H9 (cell line): Measurements from ENCODE around the gene KIF26A. TPM values are rescaled to one million over a fixed set of nuclear protein-coding genes. Genes with fewer than 3 reads are reported as not detected.

Experiments used
- DNase-seq: peaks from one replicate; pipeline ENCODE4 v3.0.0-alpha.2; 2017
- H2AFZ ChIP-seq: one replicate; pipeline ENCODE4 v1.6.1; 2013; ENCODE audit warnings: mild to moderate bottlenecking, low read length, control low read depth, moderate library complexity
- H2AK5ac ChIP-seq: 2 replicates; pipeline ENCODE4 v1.6.1; 2013; ENCODE audit warnings: low read length, control low read depth, mixed read lengths; ENCODE audit not compliant: insufficient read length
- H2BK120ac ChIP-seq: one replicate; pipeline ENCODE4 v1.6.1; 2013; ENCODE audit warnings: low read depth, mild to moderate bottlenecking, low read length, control low read depth, inconsistent platforms; ENCODE audit not compliant: poor library complexity, severe bottlenecking
- H2BK12ac ChIP-seq: 2 replicates; pipeline ENCODE4 v1.6.1; 2013; ENCODE audit warnings: low read length, control low read depth, mixed read lengths, low read depth; ENCODE audit not compliant: insufficient read length
- H2BK15ac ChIP-seq: 2 replicates; pipeline ENCODE4 v1.6.1; 2013; ENCODE audit warnings: low read depth, low read length, control low read depth
- H2BK20ac ChIP-seq: one replicate; pipeline ENCODE4 v1.6.1; 2013; ENCODE audit warnings: low read depth, mild to moderate bottlenecking, low read length, control low read depth, inconsistent platforms; ENCODE audit not compliant: poor library complexity, severe bottlenecking
- H2BK5ac ChIP-seq: 2 replicates; pipeline ENCODE4 v1.6.1; 2013; ENCODE audit warnings: low read length, control low read depth, mixed read lengths; ENCODE audit not compliant: insufficient read length
- H3K14ac ChIP-seq: 2 replicates; pipeline ENCODE4 v1.6.1; 2013; ENCODE audit warnings: low read length, control low read depth; ENCODE audit not compliant: insufficient read depth
- H3K18ac ChIP-seq: 2 replicates; pipeline ENCODE4 v1.6.1; 2013; ENCODE audit warnings: low read depth, mild to moderate bottlenecking, mixed read lengths, low read length, control low read depth; ENCODE audit not compliant: insufficient read length
- H3K23ac ChIP-seq: 2 replicates; pipeline ENCODE4 v1.6.1; 2013; ENCODE audit warnings: low read length, control low read depth, mixed read lengths, low read depth; ENCODE audit not compliant: insufficient read length
- H3K23me2 ChIP-seq: 2 replicates; pipeline ENCODE4 v1.6.1; 2013; ENCODE audit warnings: low read depth, mild to moderate bottlenecking, mixed read lengths, low read length, control low read depth; ENCODE audit not compliant: insufficient read length, poor library complexity, severe bottlenecking
- H3K27ac ChIP-seq: 2 replicates; pipeline ENCODE4 v1.5.1; 2013; ENCODE audit warnings: low read length, control low read depth, mixed read lengths, low read depth; ENCODE audit not compliant: insufficient read length
- H3K27me3 ChIP-seq: 2 replicates; pipeline ENCODE4 v1.6.1; 2013; ENCODE audit warnings: low read length, control low read depth, inconsistent platforms; ENCODE audit not compliant: insufficient read depth
- H3K4ac ChIP-seq: 2 replicates; pipeline ENCODE4 v1.6.1; 2013; ENCODE audit warnings: low read depth, mild to moderate bottlenecking, control low read depth, inconsistent platforms, low read length, moderate library complexity
- H3K4me1 ChIP-seq: 2 replicates; pipeline ENCODE4 v1.6.1; 2013; ENCODE audit warnings: low read length, control low read depth, inconsistent platforms; ENCODE audit not compliant: insufficient read depth
- H3K4me2 ChIP-seq: 2 replicates; pipeline ENCODE4 v1.6.1; 2013; ENCODE audit warnings: low read length, control low read depth, mixed read lengths; ENCODE audit not compliant: insufficient read length, insufficient read depth
- H3K56ac ChIP-seq: 2 replicates; pipeline ENCODE4 v1.6.1; 2013; ENCODE audit warnings: low read depth, mild to moderate bottlenecking, mixed read lengths, low read length, control low read depth; ENCODE audit not compliant: insufficient read length
- H3K79me1 ChIP-seq: 2 replicates; pipeline ENCODE4 v1.6.1; 2013; ENCODE audit warnings: low read depth, mild to moderate bottlenecking, moderate library complexity, low read length, control low read depth, inconsistent platforms; ENCODE audit not compliant: insufficient read depth, poor library complexity, severe bottlenecking
- H3K79me2 ChIP-seq: 2 replicates; pipeline ENCODE4 v1.6.1; 2013; ENCODE audit warnings: low read length, control low read depth, inconsistent platforms; ENCODE audit not compliant: insufficient read depth
- H3K9ac ChIP-seq: 2 replicates; pipeline ENCODE4 v1.6.1; 2013; ENCODE audit warnings: low read length, control low read depth, mixed read lengths; ENCODE audit not compliant: insufficient read length; ENCODE audit errors: extremely low read depth
- H3K9me3 ChIP-seq: one replicate; pipeline ENCODE4 v1.6.1; 2013; ENCODE audit warnings: low read depth, low read length, inconsistent platforms; ENCODE audit not compliant: control insufficient read depth
- H3T11ph ChIP-seq: one replicate; pipeline ENCODE4 v1.6.1; 2013; ENCODE audit warnings: mild to moderate bottlenecking, low read length, control low read depth, inconsistent platforms
- H4K20me1 ChIP-seq: one replicate; pipeline ENCODE4 v1.6.1; 2013; ENCODE audit not compliant: control insufficient read depth, insufficient read length, insufficient read depth
- H4K5ac ChIP-seq: 2 replicates; pipeline ENCODE4 v1.6.1; 2013; ENCODE audit warnings: low read depth, mild to moderate bottlenecking, mixed read lengths, low read length, control low read depth; ENCODE audit not compliant: insufficient read length
- H4K8ac ChIP-seq: replicated peaks from 2 replicates; pipeline ENCODE4 v1.6.1; 2013; ENCODE audit warnings: low read length, control low read depth, mixed read lengths, low read depth; ENCODE audit not compliant: insufficient read length
- H4K91ac ChIP-seq: 2 replicates; pipeline ENCODE4 v1.6.1; 2013; ENCODE audit warnings: low read depth, mild to moderate bottlenecking, moderate library complexity, mixed read lengths, low read length, control low read depth; ENCODE audit not compliant: insufficient read length
- H3K27ac Mint-ChIP-seq, 3 experiments: 2 replicates in 2 of 3; 3 replicates in 1 of 3; pipeline ENCODE4 v1.8.0; 2020 to 2021; ENCODE audit warnings: mixed read lengths in 3 of 3, mild to moderate bottlenecking in 1 of 3, moderate library complexity in 1 of 3
- H3K27me3 Mint-ChIP-seq: 2 replicates; pipeline ENCODE4 v1.8.0; 2021; ENCODE audit warnings: low read depth, mild to moderate bottlenecking, moderate library complexity, mixed read lengths
- H3K36me3 Mint-ChIP-seq, 3 experiments: 2 replicates in 2 of 3; 3 replicates in 1 of 3; pipeline ENCODE4 v1.8.0; 2020 to 2021; ENCODE audit warnings: low read depth in 3 of 3, mixed read lengths in 3 of 3; ENCODE audit not compliant: insufficient read depth in 1 of 3
- H3K4me1 Mint-ChIP-seq, 2 experiments: 2 replicates each; pipeline ENCODE4 v1.8.0; 2020; ENCODE audit warnings: mixed read lengths in 2 of 2
- H3K4me3 Mint-ChIP-seq, 2 experiments: 2 replicates in 1 of 2; 3 replicates in 1 of 2; pipeline ENCODE4 v1.8.0; 2020 to 2021; ENCODE audit warnings: mild to moderate bottlenecking in 2 of 2, mixed read lengths in 2 of 2, moderate library complexity in 1 of 2
- H3K9me3 Mint-ChIP-seq, 2 experiments: 2 replicates in 1 of 2; 3 replicates in 1 of 2; pipeline ENCODE4 v1.8.0; 2020; ENCODE audit warnings: mild to moderate bottlenecking in 2 of 2, mixed read lengths in 2 of 2, moderate library complexity in 1 of 2
- WGBS: extraction: QIAGEN DNeasy Blood & Tissue Kit; methylation state at CpG from one replicate; pipeline ENCODE4 v1.1.7; 2013; ENCODE audit warnings: missing lambda C conversion rate, low lambda C conversion rate, mixed read lengths; ENCODE audit not compliant: insufficient read length; ENCODE audit errors: extremely low coverage; 5-methylcytosine and 5-hydroxymethylcytosine counted together
- total RNA-seq: library from RNA; stranded (reverse); gene quantifications from 2 replicates; pipeline ENCODE4 v1.2.1, GENCODE V29; 2021
- TF ChIP-seq, protein P1 (sequence below): fragments of 200-600 bp; sonication (generic); conservative IDR thresholded peaks from 3 replicates; pipeline ENCODE4 v1.8.0; 2021; ENCODE audit warnings: antibody characterized with exemption, mild to moderate bottlenecking

The KIF26A gene
- total RNA-seq, 1 experiment from 2014 or later = 44.2 TPM

DNA sequence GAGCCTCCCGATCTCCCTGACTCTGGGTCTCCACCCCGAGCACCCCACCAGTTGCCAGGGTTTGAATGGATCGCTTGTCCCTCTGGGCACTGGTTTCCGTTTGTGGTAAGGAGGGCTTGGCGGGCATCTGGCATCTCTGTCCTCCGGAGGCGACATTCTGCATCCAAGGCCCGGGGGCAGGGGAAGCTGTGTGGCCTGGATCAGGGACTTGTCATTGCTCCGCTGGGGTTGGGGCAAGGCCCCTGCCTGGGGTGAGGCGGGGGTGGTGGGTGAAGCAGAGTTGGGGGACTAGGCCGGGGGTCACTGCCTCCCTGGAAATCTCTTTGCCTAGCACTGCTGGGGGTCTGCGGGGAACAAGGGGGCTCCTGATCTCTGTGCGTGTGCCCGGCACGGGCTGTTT lies 30.2 kb downstream of the KIF26A start:
- Histone ChIP-seq H3K18ac (no peak overlapping the region), H3K4ac (no peak overlapping the region), H4K20me1 (no peaks in the 10 kb centered on the region), H2BK5ac (no peak overlapping the region), H3T11ph (no peak overlapping the region), H4K5ac (no peak overlapping the region), H2BK15ac (no peak overlapping the region), H2BK120ac (no peak overlapping the region), H3K23me2 (no peaks in the 10 kb centered on the region), H4K8ac (no peak overlapping the region), H3K79me1 (no peaks in the 10 kb centered on the region), H4K91ac (no peak overlapping the region), H3K9me3 (no peaks in the 10 kb centered on the region), H3K27ac (no peak overlapping the region), H3K27me3 (no peaks in the 10 kb centered on the region), H2AK5ac (no peak overlapping the region), H3K14ac (0 out of 2 replicates have a peak overlapping the region, but pooled peaks have one; percentile 17), H2BK20ac (no peak overlapping the region), H3K4me2 (no peak overlapping the region), H3K79me2 (no peaks in the 10 kb centered on the region; the same call in 1 of the 2 replicates), H3K9ac (no peak overlapping the region), H3K23ac (no peak overlapping the region), H3K4me1 (peaks cover 4% of the 10 kb centered on the region; the same call in 1 of the 2 replicates), H2BK12ac (no peak overlapping the region), H3K56ac (no peak overlapping the region), H2AFZ (no peak overlapping the region)
- DNase-seq = no peak
- H3K27me3 Mint-ChIP-seq = no peaks in the 10 kb centered on the region; the same call in 1 of the 2 replicates
- TF ChIP-seq, protein P1, sequence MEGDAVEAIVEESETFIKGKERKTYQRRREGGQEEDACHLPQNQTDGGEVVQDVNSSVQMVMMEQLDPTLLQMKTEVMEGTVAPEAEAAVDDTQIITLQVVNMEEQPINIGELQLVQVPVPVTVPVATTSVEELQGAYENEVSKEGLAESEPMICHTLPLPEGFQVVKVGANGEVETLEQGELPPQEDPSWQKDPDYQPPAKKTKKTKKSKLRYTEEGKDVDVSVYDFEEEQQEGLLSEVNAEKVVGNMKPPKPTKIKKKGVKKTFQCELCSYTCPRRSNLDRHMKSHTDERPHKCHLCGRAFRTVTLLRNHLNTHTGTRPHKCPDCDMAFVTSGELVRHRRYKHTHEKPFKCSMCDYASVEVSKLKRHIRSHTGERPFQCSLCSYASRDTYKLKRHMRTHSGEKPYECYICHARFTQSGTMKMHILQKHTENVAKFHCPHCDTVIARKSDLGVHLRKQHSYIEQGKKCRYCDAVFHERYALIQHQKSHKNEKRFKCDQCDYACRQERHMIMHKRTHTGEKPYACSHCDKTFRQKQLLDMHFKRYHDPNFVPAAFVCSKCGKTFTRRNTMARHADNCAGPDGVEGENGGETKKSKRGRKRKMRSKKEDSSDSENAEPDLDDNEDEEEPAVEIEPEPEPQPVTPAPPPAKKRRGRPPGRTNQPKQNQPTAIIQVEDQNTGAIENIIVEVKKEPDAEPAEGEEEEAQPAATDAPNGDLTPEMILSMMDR = no peak
- H3K9me3 Mint-ChIP-seq = no peaks in the 10 kb centered on the region
- H3K27ac Mint-ChIP-seq = peak overlapping the region in 1 of 3 experiments; percentile 48; a peak in 1 of 7 replicates
- peaks cover 25 to 31% of the 10 kb centered on the region in 2 experiments for H3K4me1 Mint-ChIP-seq
- no CpG with 5 or more reads among the region's 15 CpGs for WGBS
- no peak overlapping the region for H3K4me3 Mint-ChIP-seq
- peaks cover 0 to 8% (median 3%) of the 10 kb centered on the region in 3 experiments; a peak in 3 of 7 replicates for H3K36me3 Mint-ChIP-seq
